Thyroid gland (tissue), 4 donors: ENCODE data around the gene PRODH2.

Source experiments
- CTCF ChIP-seq, 6 experiments: fragments of 200-600 bp in 3 of 6; fragments of 450-650 bp in 3 of 6; sonication (generic) in 3 of 6; IDR thresholded peaks; one replicate each; pipeline ENCODE4 v1.5.1; 2016 to 2019; ENCODE audit warnings: antibody characterized with exemption in 6 of 6, mild to moderate bottlenecking in 2 of 6, inconsistent platforms in 1 of 6, moderate library complexity in 1 of 6
- POLR2A ChIP-seq, 2 donors: fragments of 450-650 bp; IDR thresholded peaks; one replicate each; pipeline ENCODE4 v1.6.1; 2017; ENCODE audit warnings: antibody characterized with exemption in 2 of 2, mild to moderate bottlenecking in 2 of 2, moderate library complexity in 1 of 2

- TF ChIP-seq CTCF (IDR thresholded peaks at IDR 0.05) = no peak
- TF ChIP-seq POLR2A (IDR thresholded peaks at IDR 0.05) = no peak
These were observed 24.3 kb downstream of the PRODH2 start for GRCh38 chr19:35788205-35788960.
